NOMO-1 treated with dmso at 0.1 percent for 144 hours (cell line): ENCODE data around the gene MYO1D.

ENCODE experiments used
- DNase-seq: peaks from one replicate; lab custom pipeline; 2025; ENCODE audit not compliant: unreplicated experiment; lab: John Stamatoyannopoulos, UW

The MYO1D gene

DNA sequence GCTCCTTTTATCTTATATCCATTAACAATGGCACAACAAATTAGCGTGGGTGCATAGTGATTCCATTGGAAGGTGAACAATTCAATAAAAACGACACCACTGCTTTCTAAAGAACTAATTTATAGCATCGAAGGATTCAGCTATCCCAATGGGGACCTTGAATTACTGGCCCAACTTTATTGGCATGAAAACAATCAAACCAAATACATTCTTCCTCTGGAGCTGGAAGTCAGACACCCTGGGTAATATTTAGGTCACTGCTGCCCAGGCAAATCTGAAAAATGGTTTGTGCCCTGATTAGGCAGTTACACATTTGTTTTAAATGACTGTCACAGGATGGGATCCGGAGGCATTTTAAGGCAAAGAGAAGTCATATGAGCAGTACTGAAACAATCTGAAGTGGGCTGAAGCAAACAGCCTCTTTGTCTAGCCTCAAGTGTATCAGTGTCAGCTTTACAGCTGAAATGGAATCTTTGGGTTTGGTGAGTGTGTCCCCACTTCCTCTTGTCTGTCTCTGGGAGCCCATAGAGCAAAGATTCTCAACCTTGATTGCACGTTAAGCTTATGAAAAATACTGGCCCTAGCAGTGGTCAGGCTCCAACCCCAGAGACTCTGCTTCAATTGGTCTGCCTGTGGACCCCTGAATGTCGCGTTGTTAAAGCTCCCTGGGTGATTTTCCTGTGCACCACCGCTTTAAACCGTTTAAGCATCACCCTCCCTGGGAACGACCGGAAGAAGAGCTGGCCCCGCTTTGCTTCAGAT lies 359.8 kb downstream of the MYO1D start:
- DNase-seq: no peak

DNA sequence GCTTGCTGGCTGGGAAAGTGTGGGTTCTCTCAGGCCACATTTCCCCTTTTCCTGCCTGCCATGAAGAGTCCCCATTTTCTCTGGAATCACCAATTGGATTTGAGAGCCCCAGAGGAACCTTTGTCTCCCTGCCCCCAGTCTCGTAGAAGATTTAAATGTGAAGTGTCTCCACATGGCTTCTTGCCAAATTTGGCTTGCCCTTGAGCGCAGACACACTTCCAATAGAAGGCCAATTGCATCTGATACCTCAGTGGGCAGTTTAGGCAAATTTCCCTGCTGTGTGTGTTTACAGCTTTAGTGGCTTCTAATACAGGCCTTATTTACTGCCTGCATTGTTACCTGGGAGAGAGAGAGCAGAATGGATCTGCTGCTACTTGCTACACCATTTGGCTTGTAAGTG lies 360.5 kb downstream of the MYO1D start:
- no peak for DNase-seq

DNA sequence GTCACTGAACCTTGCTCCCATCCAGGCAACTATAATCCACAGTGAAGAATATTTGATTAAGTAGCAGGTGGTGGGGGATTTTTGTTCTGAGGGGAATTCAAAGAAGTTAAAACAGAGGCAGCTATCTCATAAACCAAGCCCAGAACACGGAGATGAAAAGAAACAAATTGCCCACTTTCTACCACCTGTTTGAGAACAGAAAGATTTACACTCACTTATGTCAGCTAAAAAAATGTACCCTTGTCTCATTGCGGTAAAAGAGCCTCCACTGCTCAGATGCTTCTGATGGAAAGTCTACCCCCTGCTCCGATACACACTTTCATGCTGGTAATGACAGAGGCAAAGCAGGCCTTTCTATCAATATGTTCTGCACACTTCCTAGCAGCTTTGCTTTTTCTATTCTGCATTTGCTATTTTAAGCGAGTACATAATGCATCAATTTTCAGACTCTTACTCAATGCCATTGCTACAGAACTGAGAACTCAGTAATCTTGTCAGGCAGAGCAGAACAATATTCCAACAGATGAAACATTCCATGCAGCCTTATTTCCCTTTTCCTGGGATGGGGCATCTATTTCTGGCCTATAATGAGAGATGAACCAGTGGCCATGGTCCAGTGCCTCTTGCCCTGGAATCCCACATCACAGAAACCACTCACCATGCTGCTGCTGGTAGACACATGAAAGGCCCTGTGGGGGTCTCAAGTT lies 361.1 kb downstream of the MYO1D start:
- no peak for DNase-seq

DNA sequence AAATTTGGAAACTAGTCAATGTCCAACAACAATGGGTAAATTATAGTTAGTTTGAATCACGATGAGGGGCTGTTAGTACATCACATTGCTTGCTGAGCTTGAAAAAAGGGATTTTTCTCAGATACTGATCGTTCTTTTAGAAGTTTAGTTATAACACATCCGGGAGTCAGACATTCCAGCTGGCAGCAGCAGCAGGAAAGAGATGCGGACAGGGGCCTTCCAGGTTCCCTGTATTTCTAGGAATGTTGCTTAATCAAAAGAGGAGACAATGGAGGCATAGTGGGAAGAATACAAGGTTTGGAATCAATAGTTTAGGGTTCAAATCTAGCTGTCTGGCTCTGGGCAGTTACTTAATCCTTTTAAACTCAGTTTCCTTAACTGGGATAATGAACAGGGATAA lies 362.3 kb downstream of the MYO1D start:
- DNase-seq: no peak

DNA sequence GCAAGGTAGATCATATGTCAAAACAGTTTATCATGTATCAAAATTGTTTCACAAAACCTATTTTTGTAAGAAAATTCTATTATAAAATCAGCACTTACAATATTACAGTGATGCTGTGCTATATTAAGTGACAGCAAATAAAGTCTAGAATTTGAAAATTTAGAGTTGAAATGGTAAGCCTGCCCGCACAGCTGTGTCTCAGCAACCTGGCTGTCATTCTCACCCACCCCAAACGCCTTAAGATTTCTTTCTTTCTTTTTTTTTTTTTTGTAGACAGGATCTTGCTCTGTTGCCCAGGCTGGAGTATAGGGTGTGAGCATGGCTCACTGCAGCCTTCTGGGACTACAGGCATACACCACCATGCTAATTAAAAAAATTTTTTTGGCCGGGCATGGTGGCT lies 363.3 kb downstream of the MYO1D start:
- DNase-seq: no peak

DNA sequence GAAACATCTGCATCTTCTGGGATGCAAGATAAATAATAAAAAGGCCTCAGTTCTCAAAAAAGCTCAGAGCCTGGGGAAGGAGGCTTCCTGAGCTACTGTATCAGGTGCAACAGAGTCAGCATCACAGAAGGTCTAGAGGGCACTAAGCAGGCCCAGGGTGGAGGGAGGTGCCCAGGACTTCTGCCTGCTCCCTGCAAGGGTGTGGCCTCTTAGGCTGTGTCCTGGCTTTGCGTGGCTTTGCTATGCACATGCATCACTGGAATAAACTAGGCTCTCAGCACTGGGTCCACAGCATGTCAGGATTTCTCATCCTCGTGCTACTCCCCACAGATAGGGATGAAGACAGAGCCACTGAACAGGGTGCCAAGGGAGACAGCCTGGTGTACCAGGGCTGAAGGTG lies 364.6 kb downstream of the MYO1D start:
- DNase-seq: no peak

DNA sequence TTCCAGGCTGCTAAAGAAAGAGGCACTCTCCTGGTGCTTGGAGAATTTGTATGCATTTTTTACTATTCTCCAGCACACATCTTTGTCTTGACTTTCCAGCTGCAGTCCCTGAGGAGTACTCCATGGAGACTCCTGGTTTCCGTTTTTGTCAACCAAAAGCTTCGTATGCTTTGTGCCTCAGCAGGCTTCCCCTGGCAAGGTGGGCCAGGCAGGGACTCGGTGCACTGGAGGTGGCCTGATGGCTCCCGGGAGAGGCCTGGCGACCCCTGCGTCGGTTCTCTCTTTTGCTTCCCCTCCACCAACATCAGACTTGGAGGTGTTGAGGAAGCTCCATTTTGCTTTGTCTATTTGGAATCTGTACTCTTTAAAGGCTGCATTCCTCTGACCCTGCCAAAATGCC lies 366.5 kb downstream of the MYO1D start:
- no peak for DNase-seq

DNA sequence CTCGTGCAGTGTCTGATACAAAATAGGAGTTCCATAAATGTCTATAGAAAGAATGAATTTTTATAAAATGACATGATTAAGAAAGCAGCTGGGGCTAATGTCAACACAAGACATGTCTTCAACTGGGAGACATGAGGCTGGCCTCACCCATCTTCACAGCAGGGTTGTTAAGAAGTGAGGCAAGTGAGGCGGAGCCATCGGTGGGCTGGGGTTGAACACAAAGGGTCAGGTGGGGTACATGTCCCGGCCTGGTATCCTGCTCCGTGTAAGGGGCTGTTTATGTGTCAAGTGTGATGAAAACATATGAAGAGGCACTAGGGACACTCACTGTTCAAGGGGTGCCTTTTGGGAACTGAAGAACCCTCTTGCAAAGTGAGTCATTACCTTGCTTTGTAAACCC lies 368.0 kb downstream of the MYO1D start:
- DNase-seq: no peak

DNA sequence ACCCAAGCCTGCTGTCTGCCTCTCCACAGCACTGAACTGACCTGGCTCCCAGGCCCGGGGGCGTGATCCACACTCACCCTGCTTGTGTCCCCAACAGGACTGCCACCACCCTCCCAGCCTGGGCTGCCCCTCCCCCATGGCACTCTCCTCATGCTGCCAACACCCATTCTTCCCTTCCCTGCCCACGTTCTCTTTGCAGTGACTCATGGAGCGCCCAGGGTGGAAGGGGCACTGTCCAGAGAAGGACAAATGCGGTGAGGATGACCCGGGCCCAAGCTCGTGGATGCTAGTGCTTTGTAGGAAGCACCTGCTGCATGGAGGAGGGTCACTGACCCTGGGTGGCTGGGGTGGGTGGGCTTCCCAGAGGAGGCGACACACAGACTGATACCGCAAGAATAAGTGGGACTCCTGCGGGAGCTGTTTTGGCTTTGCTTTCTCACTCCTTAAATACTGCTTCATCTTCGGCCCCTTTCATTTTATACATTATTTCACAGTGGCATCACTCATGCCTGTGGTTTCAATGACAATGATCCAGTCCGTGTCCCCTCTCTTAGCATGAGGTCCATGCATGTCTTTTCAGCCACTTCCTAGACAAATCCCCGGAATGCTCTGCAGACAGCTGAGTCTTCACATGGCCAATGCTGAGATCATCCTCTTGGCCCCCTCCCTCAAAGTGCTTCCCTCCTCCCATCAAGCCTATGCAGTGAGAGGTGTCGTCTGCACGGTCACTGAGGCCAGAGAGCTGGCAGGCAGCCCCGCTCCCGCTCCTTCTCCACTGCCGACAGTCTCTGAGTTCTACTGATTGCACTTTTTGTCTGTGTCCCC lies 372.5 kb downstream of the MYO1D start:
- no peak for DNase-seq

DNA sequence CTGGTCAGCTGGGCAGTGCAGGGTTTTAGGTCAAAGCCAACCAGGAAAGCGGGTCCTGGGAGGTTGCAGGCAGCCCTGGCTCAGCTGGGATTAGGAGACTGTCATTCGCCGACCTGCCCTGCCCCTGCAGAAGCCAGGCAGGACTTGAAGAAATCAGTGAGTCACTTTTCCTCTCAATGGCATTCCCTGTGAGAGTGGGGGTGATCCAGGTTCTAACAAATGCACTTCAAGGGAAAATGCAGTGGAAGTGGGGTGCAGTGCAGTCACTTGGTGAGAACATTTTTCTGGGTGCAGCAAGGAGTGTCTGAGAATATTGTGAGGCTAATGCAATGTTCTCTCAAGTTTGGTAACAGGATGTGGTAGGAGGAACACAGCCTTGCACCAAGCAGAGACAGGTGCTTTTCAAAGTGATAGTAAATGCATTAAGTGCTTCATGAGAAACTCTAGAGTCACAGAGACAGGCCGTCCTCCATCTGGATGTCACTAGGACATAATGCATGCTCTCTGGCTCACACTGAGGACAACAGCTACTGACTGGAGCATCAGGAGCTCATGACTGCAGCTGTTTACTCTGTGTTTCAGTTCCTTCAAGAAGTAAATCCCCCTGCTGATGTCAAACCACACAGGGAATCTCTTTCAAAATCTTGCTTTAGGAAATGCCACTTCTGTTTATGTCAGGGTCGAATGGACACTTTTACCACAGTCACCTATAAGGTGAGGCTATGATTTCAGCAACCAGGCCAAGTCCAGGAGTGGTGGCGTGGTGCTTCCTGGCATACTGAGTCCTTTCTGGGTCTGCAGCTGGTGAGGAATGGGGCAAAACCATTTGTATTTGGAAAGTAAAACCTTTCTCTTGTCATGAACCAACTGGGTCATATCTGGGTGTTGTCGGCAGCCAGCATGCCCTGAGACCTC lies 373.4 kb downstream of the MYO1D start:
- peak; percentile 37 for DNase-seq

DNA sequence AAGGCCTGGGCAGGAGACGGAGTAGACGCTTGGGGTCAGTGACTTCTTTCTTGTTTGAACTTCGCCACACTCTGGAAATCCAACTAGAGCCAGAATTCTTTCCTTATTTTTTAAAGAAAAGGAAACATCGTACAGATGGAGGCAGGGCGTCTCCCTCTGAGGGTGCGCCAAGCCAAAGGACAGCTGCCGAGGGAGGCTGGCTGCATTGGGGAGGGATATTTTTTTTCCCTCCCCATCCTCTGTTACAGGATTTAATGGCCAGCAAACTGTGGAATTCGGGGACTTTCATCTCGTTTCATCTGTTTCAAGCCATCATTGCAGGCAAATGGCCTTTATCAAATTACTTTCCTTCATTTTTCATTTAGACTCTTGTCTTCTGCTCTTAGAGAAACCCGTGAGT lies 374.2 kb downstream of the MYO1D start:
- DNase-seq: no peak

DNA sequence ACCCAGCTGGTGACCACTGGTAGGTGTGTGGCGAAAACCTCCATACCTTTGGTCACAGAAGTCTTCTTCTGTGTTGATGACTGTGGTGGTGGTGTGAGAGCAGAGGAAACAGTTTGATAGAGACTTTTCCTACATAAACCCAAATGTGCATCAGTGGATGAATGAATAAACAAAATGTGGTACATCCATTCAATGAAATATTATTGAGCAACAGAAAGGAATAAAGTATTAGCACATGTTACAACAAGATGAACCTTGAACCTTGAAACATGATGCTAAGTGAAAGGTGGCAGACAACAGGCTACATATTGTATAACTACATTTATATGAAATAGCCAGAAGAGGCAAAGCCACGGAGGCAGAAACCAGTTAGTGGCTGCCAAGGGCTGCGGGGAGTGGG lies 374.9 kb downstream of the MYO1D start:
- DNase-seq: no peak

DNA sequence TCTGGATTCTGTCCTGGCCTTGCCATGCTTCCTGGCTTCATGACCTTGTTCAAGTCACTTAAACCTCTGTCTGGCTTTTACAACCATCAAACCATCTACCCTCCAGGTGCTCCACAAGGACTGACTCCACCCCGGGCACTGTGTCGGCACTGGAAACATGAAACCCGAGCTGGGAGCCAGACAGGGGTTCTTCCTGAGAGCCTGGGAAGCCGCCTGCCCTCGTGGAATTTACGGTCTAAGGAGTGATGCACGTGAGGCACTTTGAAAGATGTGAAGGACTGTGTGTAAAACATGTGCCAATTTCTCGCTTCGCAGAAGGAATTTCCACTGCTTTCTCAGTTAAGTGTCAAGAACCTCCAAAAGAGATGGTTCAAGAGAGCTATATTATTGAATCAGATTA lies 378.5 kb downstream of the MYO1D start:
- DNase-seq: no peak

DNA sequence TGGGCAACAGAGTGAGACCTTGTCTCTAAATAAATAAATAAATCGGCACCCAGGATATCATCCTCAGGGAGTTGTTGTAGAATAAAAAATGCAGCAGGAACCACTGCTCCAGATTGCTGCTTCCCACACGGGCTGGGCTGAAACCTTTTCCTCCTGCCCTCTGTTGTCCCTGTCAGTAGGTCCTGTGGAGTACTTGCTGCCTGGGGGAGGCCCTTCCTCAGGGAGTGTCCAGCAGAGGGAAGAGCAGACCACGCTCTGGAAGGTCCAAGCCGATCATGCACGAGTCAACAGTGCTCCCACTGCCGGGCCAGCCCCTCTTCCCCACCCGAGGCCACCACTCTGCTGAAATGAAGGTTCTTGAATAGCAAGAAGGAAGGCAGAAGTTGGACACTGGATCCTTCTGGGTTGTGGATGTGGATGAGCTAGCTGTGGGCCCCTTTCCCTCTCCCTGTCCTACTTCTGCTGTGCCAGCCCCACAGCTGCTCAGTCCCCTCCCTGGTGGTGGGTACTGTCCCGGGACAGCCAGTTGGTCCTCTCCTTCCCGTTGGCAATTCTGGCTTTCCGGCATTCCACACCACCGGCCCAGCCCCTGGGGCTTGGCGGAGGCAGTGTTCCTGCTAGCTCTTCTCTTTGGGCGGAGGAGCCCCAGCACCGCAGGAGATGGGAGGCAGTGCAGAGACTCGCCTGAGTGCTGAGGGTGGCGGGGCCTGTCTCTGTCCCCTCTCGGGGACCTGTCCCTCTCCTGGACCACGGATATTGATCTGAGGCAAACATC lies 379.3 kb downstream of the MYO1D start:
- DNase-seq: no peak

DNA sequence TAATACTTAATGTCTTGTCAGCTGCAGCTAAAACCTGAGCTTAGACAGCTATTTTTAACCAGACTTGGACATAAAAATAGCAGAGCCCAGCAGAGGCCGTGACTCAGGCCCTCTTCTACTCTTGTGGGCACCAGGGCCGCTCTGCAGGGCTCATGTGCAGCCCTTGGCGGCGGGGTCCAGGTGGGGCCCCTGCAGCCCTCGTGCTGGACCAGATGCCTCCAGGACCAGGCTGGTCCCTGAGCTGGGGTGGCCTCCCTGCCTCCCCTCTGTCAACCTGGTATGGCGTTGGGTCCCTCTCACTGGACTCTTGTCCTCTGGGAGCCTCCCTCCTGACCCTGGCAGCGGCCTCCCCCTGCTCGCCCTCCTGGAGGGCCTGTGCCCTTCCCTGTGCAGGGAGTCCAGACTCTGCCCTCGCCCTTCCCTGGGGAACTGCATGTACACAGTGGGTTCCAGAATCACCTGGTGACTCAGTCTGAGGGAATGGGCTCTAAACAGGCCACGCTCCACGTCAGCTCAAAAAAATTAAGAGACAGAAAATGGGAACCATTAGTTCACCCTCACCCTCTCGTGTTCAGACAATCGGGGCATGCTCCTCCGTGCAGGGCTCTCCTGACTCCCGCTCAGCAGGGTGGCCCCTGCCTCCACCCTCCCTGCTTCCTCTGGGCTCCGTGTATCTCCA lies 380.4 kb downstream of the MYO1D start:
- DNase-seq: no peak

DNA sequence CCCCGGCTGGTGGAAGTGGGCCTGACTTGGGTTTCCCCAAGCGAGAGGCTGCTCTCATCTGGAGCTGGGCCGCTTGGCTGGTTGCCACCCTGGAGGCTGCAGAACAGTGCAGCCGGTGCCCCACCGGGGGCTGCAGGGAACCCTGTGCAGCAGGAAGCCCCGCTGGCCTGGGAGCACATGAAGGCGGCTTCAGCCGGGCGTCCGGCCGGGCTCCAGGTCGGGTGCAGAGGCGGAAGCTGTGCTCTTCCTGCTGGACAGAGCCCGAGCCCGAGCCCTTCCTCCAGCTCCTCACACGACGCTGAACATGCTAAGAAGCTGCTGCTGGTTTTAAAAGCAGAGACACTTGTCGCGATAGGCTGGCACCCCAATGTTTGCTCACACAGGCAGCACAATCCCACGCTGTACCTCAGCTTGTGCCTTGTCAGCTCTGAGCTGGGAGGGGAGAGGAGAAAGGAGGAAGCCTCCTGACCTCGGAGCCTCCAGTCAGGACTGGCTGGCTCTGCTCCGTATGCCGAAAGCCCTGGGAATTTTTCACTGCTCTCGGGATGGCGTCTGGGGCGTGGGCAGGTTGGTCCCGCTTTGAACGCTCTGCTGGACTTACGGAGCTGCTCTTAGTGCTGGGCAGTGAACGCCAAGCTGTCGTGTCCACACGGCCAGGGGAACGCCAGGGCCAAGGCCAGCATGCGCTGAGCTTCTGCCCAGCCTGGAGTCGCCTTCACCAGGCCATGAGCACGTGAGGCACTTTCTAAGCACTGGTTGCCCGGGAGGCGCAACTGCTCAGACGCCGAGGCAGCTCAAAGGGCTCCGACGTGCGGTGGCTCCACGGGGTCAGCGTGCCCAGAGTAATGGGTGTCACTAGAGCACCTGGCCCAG lies 381.3 kb downstream of the MYO1D start:
- no peak for DNase-seq

DNA sequence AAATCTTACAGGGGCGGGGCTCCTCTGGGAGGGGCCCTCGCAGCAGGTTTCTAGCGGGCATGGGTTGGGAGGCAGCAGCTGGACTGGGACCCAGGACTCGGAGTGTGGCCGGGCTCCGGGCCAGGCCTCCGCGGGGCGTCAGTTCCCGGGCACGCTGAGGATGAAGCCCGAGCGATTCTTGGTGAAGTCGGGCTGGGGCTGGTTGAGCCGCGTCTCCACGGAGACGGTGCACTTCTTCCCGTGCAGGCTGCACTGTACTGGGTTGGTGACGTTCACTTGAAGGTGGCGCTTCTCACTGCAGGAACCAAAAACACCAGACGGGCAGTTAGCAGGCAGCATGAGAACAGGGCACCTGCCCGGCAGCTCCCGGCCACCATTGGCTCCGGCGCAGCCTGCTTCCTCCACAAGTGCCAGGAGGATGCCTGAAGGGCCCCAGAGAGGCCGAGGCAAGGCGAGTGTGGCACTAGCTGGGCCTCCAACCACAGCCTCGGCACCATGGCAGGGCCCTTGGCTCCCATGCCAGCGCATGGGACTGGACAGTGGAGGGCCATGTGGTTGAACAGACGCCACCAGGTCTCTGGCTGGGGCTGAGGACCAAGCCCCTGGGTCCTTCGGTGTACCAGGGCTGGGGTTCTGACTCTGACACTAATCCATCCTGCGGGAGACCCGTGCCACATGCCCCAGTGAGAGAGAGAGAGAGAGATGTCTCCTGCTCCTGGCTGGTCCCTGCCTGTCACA lies 382.1 kb downstream of the MYO1D start:
- peak; percentile 37 for DNase-seq

DNA sequence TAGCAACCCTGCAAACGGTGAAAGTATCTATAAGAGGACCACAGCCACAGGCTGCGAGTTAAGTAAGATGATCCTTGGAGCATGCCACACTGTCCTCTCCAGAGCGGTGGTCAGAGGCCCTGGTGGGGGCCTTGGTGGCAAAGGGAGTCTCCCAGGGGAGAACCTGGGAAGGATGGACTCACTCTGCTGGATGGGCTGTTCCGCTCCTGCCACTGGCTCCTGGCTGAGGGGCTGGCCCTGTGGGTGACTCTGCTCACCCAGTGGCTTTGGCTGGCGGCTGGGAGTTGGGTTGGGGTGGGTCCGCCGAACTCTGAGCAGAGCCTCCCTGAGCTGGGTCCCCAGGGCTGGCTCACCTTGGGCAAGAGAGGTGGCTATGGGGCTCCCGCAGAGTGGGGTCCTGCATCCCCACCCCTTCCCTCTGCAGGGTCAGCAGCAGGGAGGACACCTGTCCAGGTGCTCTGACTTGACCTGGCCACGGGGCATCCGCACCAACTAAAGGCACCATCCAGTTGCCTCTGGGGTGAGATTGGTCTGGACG lies 382.9 kb downstream of the MYO1D start:
- DNase-seq: no peak
